ENCODE measurements around the gene TXLNG. TPM values are rescaled to one million over a fixed set of nuclear protein-coding genes. Genes with fewer than 3 reads are reported as not detected.
A peak's percentile ranks its signal among the peaks of the same experiment; 100 is the strongest.

TXLNG gene
- total and polyA plus RNA-seq, 2 of the 13 experiments (the other 11 are each of a cell fraction or from before 2014, with no cell fraction given): 13.1 to 15.5 TPM

GRCh38 chrX:16870095-16870861 is 84.0 kb downstream of the TXLNG start, which contains the start of gene RBBP7 (continued):
- TF ChIP-seq ZMAT5 (CRISPR knock-in tag; IDR thresholded peaks at IDR 0.05; ENCODE audit: borderline replicate concordance, low read depth) (no peak), MXD3 (CRISPR knock-in tag; IDR thresholded peaks at IDR 0.05) (no peak), PATZ1 (CRISPR knock-in tag; IDR thresholded peaks at IDR 0.05) (peak; percentile 65; the same call in 1 of the 2 replicates), ADNP (CRISPR knock-in tag; IDR thresholded peaks at IDR 0.05) (no peak), PCBP1 (IDR thresholded peaks at IDR 0.05; ENCODE audit: borderline replicate concordance, low read depth, low read length) (no peak), ZNF552 (CRISPR knock-in tag; IDR thresholded peaks at IDR 0.05; ENCODE audit: borderline replicate concordance) (no peak), EP300 (IDR thresholded peaks at IDR 0.05; ENCODE audit: low read depth in 2 of 2, low read length in 2 of 2) (no peak), EP300 (CRISPR knock-in tag; IDR thresholded peaks at IDR 0.05; ENCODE audit: borderline replicate concordance) (no peak), ZNF768 (CRISPR knock-in tag; IDR thresholded peaks at IDR 0.05) (0 out of 2 replicates have a peak, but pooled peaks have one; percentile 9), GABPB1 (CRISPR knock-in tag; IDR thresholded peaks at IDR 0.05) (peak; percentile 60; the same call in 1 of the 2 replicates), ATM (IDR thresholded peaks at IDR 0.05; ENCODE audit: borderline replicate concordance) (no peak), PHF20 (CRISPR knock-in tag; IDR thresholded peaks at IDR 0.05) (0 out of 2 replicates have a peak, but pooled peaks have one; percentile 43), TAF1 (CRISPR knock-in tag; IDR thresholded peaks at IDR 0.05) (peak; percentile 57), NFYC (CRISPR knock-in tag; IDR thresholded peaks at IDR 0.05) (peak; percentile 47), ZNF562 (CRISPR knock-in tag; IDR thresholded peaks at IDR 0.05; ENCODE audit: borderline replicate concordance) (no peak), KDM5A (IDR thresholded peaks at IDR 0.05; ENCODE audit: borderline replicate concordance, low read length) (peak; percentile 34; the same call in 1 of the 2 replicates), POLR2AphosphoS5 (IDR thresholded peaks at IDR 0.05; ENCODE audit: low read depth, low read length) (peak; percentile 73), ARID4A (CRISPR knock-in tag; IDR thresholded peaks at IDR 0.05; ENCODE audit: borderline replicate concordance) (peak; percentile 51; the same call in 1 of the 2 replicates), NFE2L2 (IDR thresholded peaks at IDR 0.05; ENCODE audit: low read length) (no peak), IRF9 (CRISPR knock-in tag; IDR thresholded peaks at IDR 0.05; ENCODE audit: borderline replicate concordance) (no peak), ZNF460 (CRISPR knock-in tag; IDR thresholded peaks at IDR 0.05; ENCODE audit: borderline replicate concordance) (no peak), ZBTB1 (CRISPR knock-in tag; IDR thresholded peaks at IDR 0.05; ENCODE audit: borderline replicate concordance) (no peak)
